HEK293 (cell line): ENCODE measurements around the gene PLD5.

Experiments
- BCL11B ChIP-seq: fragments of 450-650 bp; formaldehyde crosslinking; IDR thresholded peaks from 2 replicates; pipeline ENCODE4 v1.5.1; 2016; ENCODE audit warnings: low read depth, missing biosample characterization, missing genetic modification characterization
- KLF9 ChIP-seq: fragments of 450-650 bp; formaldehyde crosslinking; IDR thresholded peaks from 2 replicates; pipeline ENCODE4 v1.5.1; 2016; ENCODE audit warnings: missing biosample characterization, missing genetic modification characterization, low read depth
- ZBTB20 ChIP-seq: fragments of 450-650 bp; formaldehyde crosslinking; IDR thresholded peaks from 2 replicates; pipeline ENCODE4 v1.5.1; 2016; ENCODE audit warnings: missing biosample characterization, missing genetic modification characterization
- ZNF10 ChIP-seq: fragments of 450-650 bp; formaldehyde crosslinking; IDR thresholded peaks from 2 replicates; pipeline ENCODE4 v1.5.1; 2017; ENCODE audit warnings: missing biosample characterization, missing genetic modification characterization
- ZNF114 ChIP-seq: fragments of 450-650 bp; formaldehyde crosslinking; IDR thresholded peaks from 2 replicates; pipeline ENCODE4 v1.5.0; 2017; ENCODE audit warnings: missing biosample characterization, missing genetic modification characterization
- ZNF350 ChIP-seq: fragments of 450-650 bp; formaldehyde crosslinking; IDR thresholded peaks from 2 replicates; pipeline ENCODE4 v1.5.0; 2017; ENCODE audit warnings: missing biosample characterization, mild to moderate bottlenecking, missing genetic modification characterization
- ZNF366 ChIP-seq: fragments of 450-650 bp; formaldehyde crosslinking; conservative IDR thresholded peaks from 2 replicates; pipeline ENCODE4 v1.5.1; 2016; ENCODE audit warnings: missing biosample characterization, missing genetic modification characterization
- ZNF423 ChIP-seq: fragments of 450-650 bp; formaldehyde crosslinking; IDR thresholded peaks from 2 replicates; pipeline ENCODE4 v1.5.1; 2016; ENCODE audit warnings: missing biosample characterization, missing genetic modification characterization
- ZNF571 ChIP-seq: fragments of 450-650 bp; formaldehyde crosslinking; IDR thresholded peaks from 2 replicates; pipeline ENCODE4 v1.5.0; 2017; ENCODE audit warnings: missing biosample characterization, missing genetic modification characterization
- TF ChIP-seq, protein P1 (sequence below): fragments of 450-650 bp; formaldehyde crosslinking; IDR thresholded peaks from 2 replicates; pipeline ENCODE4 v1.5.1; 2016; ENCODE audit warnings: missing biosample characterization, missing genetic modification characterization
- TF ChIP-seq, protein P2 (sequence below): fragments of 450-650 bp; formaldehyde crosslinking; IDR thresholded peaks from 2 replicates; pipeline ENCODE4 v1.5.1; 2016; ENCODE audit warnings: missing biosample characterization, missing genetic modification characterization

DNA sequence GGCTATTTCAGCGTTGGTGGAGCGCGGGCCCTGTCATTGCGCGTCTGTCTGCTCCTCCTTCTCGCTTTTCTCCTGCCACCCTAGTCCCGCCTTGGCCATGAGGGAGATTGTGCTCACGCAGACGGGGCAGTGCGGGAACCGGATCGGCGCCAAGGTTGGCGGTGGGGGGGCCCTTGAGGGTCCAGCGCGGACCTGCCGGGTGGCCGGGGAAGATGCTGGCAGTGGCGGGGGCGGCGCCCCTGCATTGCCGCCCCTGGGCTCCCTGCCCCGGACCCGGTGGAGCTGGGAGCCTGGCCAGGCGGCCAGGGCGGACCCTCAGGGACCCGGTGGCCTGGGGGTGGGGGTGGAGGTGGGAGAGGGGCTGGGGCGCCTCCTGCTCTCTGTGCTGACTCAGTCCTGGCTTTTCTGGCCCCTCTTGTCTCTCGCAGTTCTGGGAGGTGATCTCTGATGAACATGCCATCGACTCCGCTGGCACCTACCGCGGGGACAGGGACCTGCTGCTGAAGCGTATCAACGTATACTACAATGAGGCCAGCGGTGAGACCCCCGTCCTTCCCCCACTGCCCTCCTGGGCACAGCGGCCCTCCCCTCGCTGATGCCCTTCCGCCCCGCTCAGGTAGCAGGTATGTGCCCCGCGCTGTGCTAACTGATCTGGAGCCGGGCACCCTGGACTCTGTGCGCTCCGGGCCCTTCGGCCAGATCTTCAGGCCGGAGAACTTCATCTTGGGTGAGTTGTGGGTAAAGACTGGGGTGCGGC is 467.3 kb downstream of the PLD5 start:
- TF ChIP-seq, protein P1, sequence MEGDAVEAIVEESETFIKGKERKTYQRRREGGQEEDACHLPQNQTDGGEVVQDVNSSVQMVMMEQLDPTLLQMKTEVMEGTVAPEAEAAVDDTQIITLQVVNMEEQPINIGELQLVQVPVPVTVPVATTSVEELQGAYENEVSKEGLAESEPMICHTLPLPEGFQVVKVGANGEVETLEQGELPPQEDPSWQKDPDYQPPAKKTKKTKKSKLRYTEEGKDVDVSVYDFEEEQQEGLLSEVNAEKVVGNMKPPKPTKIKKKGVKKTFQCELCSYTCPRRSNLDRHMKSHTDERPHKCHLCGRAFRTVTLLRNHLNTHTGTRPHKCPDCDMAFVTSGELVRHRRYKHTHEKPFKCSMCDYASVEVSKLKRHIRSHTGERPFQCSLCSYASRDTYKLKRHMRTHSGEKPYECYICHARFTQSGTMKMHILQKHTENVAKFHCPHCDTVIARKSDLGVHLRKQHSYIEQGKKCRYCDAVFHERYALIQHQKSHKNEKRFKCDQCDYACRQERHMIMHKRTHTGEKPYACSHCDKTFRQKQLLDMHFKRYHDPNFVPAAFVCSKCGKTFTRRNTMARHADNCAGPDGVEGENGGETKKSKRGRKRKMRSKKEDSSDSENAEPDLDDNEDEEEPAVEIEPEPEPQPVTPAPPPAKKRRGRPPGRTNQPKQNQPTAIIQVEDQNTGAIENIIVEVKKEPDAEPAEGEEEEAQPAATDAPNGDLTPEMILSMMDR (tag by site-specific recombination), result no peak
- TF ChIP-seq ZNF350 (no peak), ZBTB20 (no peak), BCL11B (tag by site-specific recombination) (no peak), ZNF114 (tag by site-specific recombination) (no peak), KLF9 (tag by site-specific recombination) (no peak), ZNF366 (tag by site-specific recombination) (no peak), ZNF10 (tag by site-specific recombination) (no peak), ZNF571 (tag by site-specific recombination) (no peak), ZNF423 (tag by site-specific recombination) (no peak)
- TF ChIP-seq, protein P2, sequence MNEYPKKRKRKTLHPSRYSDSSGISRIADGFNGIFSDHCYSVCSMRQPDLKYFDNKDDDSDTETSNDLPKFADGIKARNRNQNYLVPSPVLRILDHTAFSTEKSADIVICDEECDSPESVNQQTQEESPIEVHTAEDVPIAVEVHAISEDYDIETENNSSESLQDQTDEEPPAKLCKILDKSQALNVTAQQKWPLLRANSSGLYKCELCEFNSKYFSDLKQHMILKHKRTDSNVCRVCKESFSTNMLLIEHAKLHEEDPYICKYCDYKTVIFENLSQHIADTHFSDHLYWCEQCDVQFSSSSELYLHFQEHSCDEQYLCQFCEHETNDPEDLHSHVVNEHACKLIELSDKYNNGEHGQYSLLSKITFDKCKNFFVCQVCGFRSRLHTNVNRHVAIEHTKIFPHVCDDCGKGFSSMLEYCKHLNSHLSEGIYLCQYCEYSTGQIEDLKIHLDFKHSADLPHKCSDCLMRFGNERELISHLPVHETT (tag by site-specific recombination), result no peak
